ENCODE data around the gene SNF8. TPM values are rescaled to one million over a fixed set of nuclear protein-coding genes. Genes with fewer than 3 reads are reported as not detected.

The SNF8 gene
- total RNA-seq, 1 experiment from 2014 or later: 156 TPM

GRCh38 chr17:48981927-48982539, 37.4 kb upstream of the SNF8 start:
- Mint-ChIP-seq H3K27ac (ENCODE audit: low read depth, unreplicated experiment) (no peak overlapping the region), H3K4me3 (ENCODE audit: unreplicated experiment) (no peak overlapping the region), H3K9me3 (ENCODE audit: unreplicated experiment) (no peaks in the 10 kb centered on the region), H3K36me3 (ENCODE audit: insufficient read depth, unreplicated experiment) (no peaks in the 10 kb centered on the region), H3K4me1 (ENCODE audit: insufficient read depth, unreplicated experiment) (no peaks in the 10 kb centered on the region), H3K27me3 (ENCODE audit: insufficient read depth, unreplicated experiment) (peaks cover 12% of the 10 kb centered on the region)
- CTCF ChIA-PET: no interaction called here
- TF ChIP-seq CTCF (IDR thresholded peaks at IDR 0.05; ENCODE audit: unreplicated experiment): no peak
- BruUV-seq (replicated peaks): no TSS peak
- POLR2A ChIA-PET: no interaction called here
- no peak for DNase-seq (ENCODE audit: unreplicated experiment)
- intact Hi-C loops (cut with micrococcal nuclease): no loop called here

- POLR2A ChIA-PET: interaction anchor here (1.7 kb wide), 1 partner anchor 29 kb away, joined by 4 read pairs; the partner anchor contains the start of gene SNF8
- CTCF ChIA-PET: interaction anchor here (0.7 to 1.6 kb wide), 2 partner anchors 59 to 275 kb away, joined by 3 to 4 read pairs; no protein-coding TSS in a partner anchor
- H3K36me3 Mint-ChIP-seq (ENCODE audit: insufficient read depth, unreplicated experiment): no peaks in the 10 kb centered on the region
- no TSS peak for BruUV-seq (replicated peaks)
- H3K9me3 Mint-ChIP-seq (ENCODE audit: unreplicated experiment): no peaks in the 10 kb centered on the region
- no peak for DNase-seq (ENCODE audit: unreplicated experiment)
- TF ChIP-seq CTCF (IDR thresholded peaks at IDR 0.05; ENCODE audit: unreplicated experiment): no peak
- intact Hi-C loops (cut with micrococcal nuclease): no loop called here
- H3K4me1 Mint-ChIP-seq (ENCODE audit: insufficient read depth, unreplicated experiment): peaks cover 18% of the 10 kb centered on the region
- no peak overlapping the region for H3K27ac Mint-ChIP-seq (ENCODE audit: low read depth, unreplicated experiment)
- no peaks in the 10 kb centered on the region for H3K27me3 Mint-ChIP-seq (ENCODE audit: insufficient read depth, unreplicated experiment)
- no peak overlapping the region for H3K4me3 Mint-ChIP-seq (ENCODE audit: unreplicated experiment)
These were observed 29.2 kb upstream of the SNF8 start for GRCh38 chr17:48973806-48974205.

GRCh38 chr17:48972749-48973097, 28.1 kb upstream of the SNF8 start:
- POLR2A ChIA-PET: no interaction called here
- Mint-ChIP-seq H3K9me3 (ENCODE audit: unreplicated experiment) (no peaks in the 10 kb centered on the region), H3K27me3 (ENCODE audit: insufficient read depth, unreplicated experiment) (peaks cover 7% of the 10 kb centered on the region), H3K27ac (ENCODE audit: low read depth, unreplicated experiment) (no peak overlapping the region), H3K4me1 (ENCODE audit: insufficient read depth, unreplicated experiment) (peaks cover 18% of the 10 kb centered on the region), H3K36me3 (ENCODE audit: insufficient read depth, unreplicated experiment) (no peaks in the 10 kb centered on the region), H3K4me3 (ENCODE audit: unreplicated experiment) (peak overlapping the region; percentile 22)
- DNase-seq (ENCODE audit: unreplicated experiment): no peak
- TF ChIP-seq CTCF (IDR thresholded peaks at IDR 0.05; ENCODE audit: unreplicated experiment): no peak
- intact Hi-C loops (cut with micrococcal nuclease): no loop called here
- BruUV-seq (replicated peaks): no TSS peak
- CTCF ChIA-PET: interaction anchor here (1.6 kb wide), 1 partner anchor 60 kb away, joined by 4 read pairs; no protein-coding TSS in a partner anchor

- Mint-ChIP-seq H3K4me3 (ENCODE audit: unreplicated experiment) (no peak overlapping the region), H3K27ac (ENCODE audit: low read depth, unreplicated experiment) (no peak overlapping the region), H3K36me3 (ENCODE audit: insufficient read depth, unreplicated experiment) (no peaks in the 10 kb centered on the region), H3K4me1 (ENCODE audit: insufficient read depth, unreplicated experiment) (peaks cover 18% of the 10 kb centered on the region), H3K9me3 (ENCODE audit: unreplicated experiment) (no peaks in the 10 kb centered on the region), H3K27me3 (ENCODE audit: insufficient read depth, unreplicated experiment) (peaks cover 7% of the 10 kb centered on the region)
- BruUV-seq (replicated peaks): no TSS peak
- ChIA-PET POLR2A (interaction anchor here (0.6 to 1.0 kb wide), 2 partner anchors 26 to 35 kb away, joined by 3 to 6 read pairs; partner anchors contain the start of gene SNF8), CTCF (interaction anchor here (0.6 to 0.7 kb wide), 2 partner anchors 234 to 258 kb away, joined by 3 read pairs; no protein-coding TSS in a partner anchor)
- no peak for TF ChIP-seq CTCF (IDR thresholded peaks at IDR 0.05; ENCODE audit: unreplicated experiment)
- intact Hi-C loops (cut with micrococcal nuclease): no loop called here
- DNase-seq (ENCODE audit: unreplicated experiment): no peak
These were observed 26.4 kb upstream of the SNF8 start for GRCh38 chr17:48970865-48971687.
